ENCODE measurements around the gene SMG5. TPM values are rescaled to one million over a fixed set of nuclear protein-coding genes. Genes with fewer than 3 reads are reported as not detected.

SMG5 gene
- total RNA-seq, 1 experiment from 2014 or later, result 103 TPM

- no peak for DNase-seq
- no peak overlapping the region for H4K8ac ChIP-seq (replicated peaks; ENCODE audit: insufficient read length, low read depth, low read length)
- no peaks in the 10 kb centered on the region for H3K23me2 ChIP-seq (ENCODE audit: insufficient read length, low read depth, low read length, poor library complexity, severe bottlenecking)
- H3K27ac ChIP-seq (ENCODE audit: insufficient read length, low read depth, low read length), result no peak overlapping the region
- no peak overlapping the region for H2BK12ac ChIP-seq (ENCODE audit: insufficient read length, low read depth, low read length)
- H3K4me2 ChIP-seq (ENCODE audit: insufficient read depth, insufficient read length, low read length), result no peak overlapping the region
- H3K14ac ChIP-seq (ENCODE audit: insufficient read depth, low read length), result no peak overlapping the region
- H2AFZ ChIP-seq (ENCODE audit: low read length), result no peak overlapping the region
- no peak overlapping the region for H4K5ac ChIP-seq (ENCODE audit: insufficient read length, low read depth, low read length)
- H2BK15ac ChIP-seq (ENCODE audit: low read depth, low read length), result no peak overlapping the region
- no peak overlapping the region for H4K91ac ChIP-seq (ENCODE audit: insufficient read length, low read depth, low read length)
- H3K56ac ChIP-seq (ENCODE audit: insufficient read length, low read depth, low read length), result no peak overlapping the region
- no peak for TF ChIP-seq CTCF (conservative IDR thresholded peaks at IDR 0.05)
- H3K27me3 ChIP-seq (ENCODE audit: insufficient read depth, low read length), result no peaks in the 10 kb centered on the region
- no peak overlapping the region for H2BK5ac ChIP-seq (ENCODE audit: insufficient read length, low read length)
- no peak overlapping the region for H3K4ac ChIP-seq (ENCODE audit: low read depth, low read length)
- no peak overlapping the region for H2BK120ac ChIP-seq (ENCODE audit: low read depth, low read length, poor library complexity, severe bottlenecking)
- no peaks in the 10 kb centered on the region for H4K20me1 ChIP-seq (ENCODE audit: control insufficient read depth, insufficient read depth, insufficient read length)
- Mint-ChIP-seq H3K27me3 (ENCODE audit: low read depth) (no peaks in the 10 kb centered on the region), H3K27ac (no peak overlapping the region), H3K4me3 (no peak overlapping the region), H3K9me3 (no peaks in the 10 kb centered on the region), H3K4me1 (no peaks in the 10 kb centered on the region), H3K36me3 (ENCODE audit: insufficient read depth in 1 of 3, low read depth in 3 of 3) (peaks cover 49 to 85% (median 74%) of the 10 kb centered on the region in 3 experiments)
- no peak overlapping the region for H3K18ac ChIP-seq (ENCODE audit: insufficient read length, low read depth, low read length)
- H3K4me1 ChIP-seq (ENCODE audit: insufficient read depth, low read length), result no peaks in the 10 kb centered on the region
- H3K9ac ChIP-seq (ENCODE audit: extremely low read depth, insufficient read length, low read length), result no peak overlapping the region
- H3T11ph ChIP-seq (ENCODE audit: low read length), result no peak overlapping the region
- no peak overlapping the region for H3K23ac ChIP-seq (ENCODE audit: insufficient read length, low read depth, low read length)
- no peaks in the 10 kb centered on the region for H3K79me1 ChIP-seq (ENCODE audit: insufficient read depth, low read depth, low read length, poor library complexity, severe bottlenecking)
- no peaks in the 10 kb centered on the region for H3K9me3 ChIP-seq (ENCODE audit: control insufficient read depth, low read depth, low read length)
- no peak overlapping the region for H2BK20ac ChIP-seq (ENCODE audit: low read depth, low read length, poor library complexity, severe bottlenecking)
- WGBS (ENCODE audit: extremely low coverage, insufficient read length, low lambda C conversion rate), result no CpG with 5 or more reads among the region's 2 CpGs
- no peak overlapping the region for H2AK5ac ChIP-seq (ENCODE audit: insufficient read length, low read length)
- no peaks in the 10 kb centered on the region for H3K79me2 ChIP-seq (ENCODE audit: insufficient read depth, low read length)
These were observed 24.9 kb downstream of the SMG5 start for GRCh38 chr1:156257711-156258110.
